Nephron progenitor cell (in vitro differentiated cells): ENCODE measurements around the gene IST1.

Experiments
- DNase-seq: peaks from one replicate; pipeline ENCODE4 v3.0.0; 2021
- H3K27ac Mint-ChIP-seq: 2 replicates; pipeline ENCODE4 v1.8.0; 2021; ENCODE audit warnings: mild to moderate bottlenecking, moderate library complexity, mixed read lengths
- H3K27me3 Mint-ChIP-seq: 2 replicates; pipeline ENCODE4 v1.8.0; 2021; ENCODE audit warnings: mild to moderate bottlenecking, low read depth, mixed read lengths; ENCODE audit not compliant: poor library complexity
- H3K36me3 Mint-ChIP-seq: 2 replicates; pipeline ENCODE4 v1.8.0; 2021; ENCODE audit warnings: low read depth, mixed read lengths
- H3K4me1 Mint-ChIP-seq: 2 replicates; pipeline ENCODE4 v1.8.0; 2021; ENCODE audit warnings: mixed read lengths
- H3K4me3 Mint-ChIP-seq: 2 replicates; pipeline ENCODE4 v1.8.0; 2021; ENCODE audit warnings: mild to moderate bottlenecking, moderate library complexity, mixed read lengths
- H3K9me3 Mint-ChIP-seq: 2 replicates; pipeline ENCODE4 v1.8.0; 2021; ENCODE audit warnings: mild to moderate bottlenecking, moderate library complexity, mixed read lengths
- CTCF ChIP-seq: fragments of 200-600 bp; sonication (generic); IDR thresholded peaks from 2 replicates; pipeline ENCODE4 v1.5.0; 2021; ENCODE audit warnings: antibody characterized with exemption

The IST1 gene

GRCh38 chr16:71894921-71895678 is at the start of gene IST1:
Gene IST1, plus strand, starts transcription at chr16:71895531. Its CDS starts 20,110 bp downstream, at chr16:71915641.
- no peak for TF ChIP-seq CTCF
- peaks cover 23% of the 10 kb centered on the region for H3K4me1 Mint-ChIP-seq
- peaks cover 34% of the 10 kb centered on the region for H3K36me3 Mint-ChIP-seq
- peaks cover 2% of the 10 kb centered on the region for H3K27me3 Mint-ChIP-seq
- H3K27ac Mint-ChIP-seq, result peak within 1 kb of the TSS; percentile 99
- peak within 1 kb of the TSS; percentile 99 for H3K4me3 Mint-ChIP-seq
- H3K9me3 Mint-ChIP-seq, result peaks cover 18% of the 10 kb centered on the region
- peak; percentile 96 for DNase-seq

GRCh38 chr16:71845639-71846430 is 49.5 kb upstream of the IST1 start, which contains the start of gene ATXN1L:
Gene ATXN1L, plus strand, starts transcription at chr16:71845976. Its CDS starts 3,765 bp downstream, at chr16:71849741.
- Mint-ChIP-seq H3K4me3 (peak within 1 kb of the TSS; percentile 97), H3K36me3 (peaks cover 24% of the 10 kb centered on the region), H3K9me3 (no peaks in the 10 kb centered on the region), H3K27ac (peak within 1 kb of the TSS; percentile 90), H3K27me3 (peaks cover 15% of the 10 kb centered on the region), H3K4me1 (peaks cover 18% of the 10 kb centered on the region)
- no peak for TF ChIP-seq CTCF
- peak; percentile 92 for DNase-seq

- Mint-ChIP-seq H3K27me3 (peaks cover 15% of the 10 kb centered on the region), H3K27ac (peak overlapping the region; percentile 36), H3K4me3 (peak overlapping the region; percentile 97), H3K4me1 (peaks cover 18% of the 10 kb centered on the region), H3K36me3 (peaks cover 24% of the 10 kb centered on the region), H3K9me3 (no peaks in the 10 kb centered on the region)
- TF ChIP-seq CTCF, result no peak
- peak; percentile 16 for DNase-seq
These were observed 48.9 kb upstream of the IST1 start for GRCh38 chr16:71846431-71846830.

GRCh38 chr16:71847096-71847495 is 48.2 kb upstream of the IST1 start:
- Mint-ChIP-seq H3K27ac (no peak overlapping the region), H3K36me3 (peaks cover 24% of the 10 kb centered on the region), H3K4me1 (peaks cover 18% of the 10 kb centered on the region), H3K27me3 (peaks cover 13% of the 10 kb centered on the region), H3K9me3 (no peaks in the 10 kb centered on the region), H3K4me3 (peak overlapping the region; percentile 97)
- no peak for TF ChIP-seq CTCF
- no peak for DNase-seq

- H3K4me3 Mint-ChIP-seq, result no peak overlapping the region
These were observed 46.7 kb upstream of the IST1 start for GRCh38 chr16:71848622-71849021.

More at GRCh38 chr16:71848622-71849021, 46.7 kb upstream of the IST1 start:
- DNase-seq, result no peak
- H3K27ac Mint-ChIP-seq, result no peak overlapping the region
- no peak for TF ChIP-seq CTCF
- peaks cover 18% of the 10 kb centered on the region for H3K4me1 Mint-ChIP-seq
- peaks cover 7% of the 10 kb centered on the region for H3K27me3 Mint-ChIP-seq
- H3K36me3 Mint-ChIP-seq, result peaks cover 34% of the 10 kb centered on the region
- no peaks in the 10 kb centered on the region for H3K9me3 Mint-ChIP-seq
